T-helper 2 cell treated with Interferon-gamma antibody and Interleukin-4, amounts not matched to agents 100 ng/mL and 5 ng/mL, for 36 hours (primary cell): ENCODE measurements around the gene GPC6. TPM values are rescaled to one million over a fixed set of nuclear protein-coding genes. Genes with fewer than 3 reads are reported as not detected.

Experiments used
- intact Hi-C: fragments of 100-400 bp; cut with micrococcal nuclease; formaldehyde crosslinking; loops from one replicate; pipeline ENCODE4 v1.15.1; 2023
- total RNA-seq: library from RNA; stranded (reverse); gene quantifications from 2 replicates; pipeline ENCODE4 v1.2.3, GENCODE V29; 2022

GPC6 gene
- total RNA-seq, 1 donor from 2014 or later: not detected

DNA sequence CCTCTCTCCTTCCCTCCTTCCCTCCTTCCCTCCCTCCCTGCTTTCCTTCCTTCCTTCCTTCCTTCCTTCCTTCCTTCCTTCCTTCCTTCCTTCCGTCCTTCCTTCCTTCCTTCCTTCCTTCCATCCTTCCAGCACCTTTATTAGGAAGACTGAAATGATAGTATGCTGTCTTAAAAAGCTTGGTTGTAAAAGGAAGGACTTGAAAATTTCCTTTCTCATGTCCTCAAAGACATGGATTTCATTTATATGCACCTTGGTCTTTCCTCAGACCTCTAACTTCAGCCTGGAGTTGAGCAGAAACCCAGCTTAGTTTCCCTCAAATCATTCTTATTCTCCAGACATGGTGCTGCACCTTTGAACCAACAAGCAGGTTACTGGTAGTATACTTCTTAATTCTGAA, 141.7 kb downstream of the GPC6 start:
- intact Hi-C loops: no loop called here

DNA sequence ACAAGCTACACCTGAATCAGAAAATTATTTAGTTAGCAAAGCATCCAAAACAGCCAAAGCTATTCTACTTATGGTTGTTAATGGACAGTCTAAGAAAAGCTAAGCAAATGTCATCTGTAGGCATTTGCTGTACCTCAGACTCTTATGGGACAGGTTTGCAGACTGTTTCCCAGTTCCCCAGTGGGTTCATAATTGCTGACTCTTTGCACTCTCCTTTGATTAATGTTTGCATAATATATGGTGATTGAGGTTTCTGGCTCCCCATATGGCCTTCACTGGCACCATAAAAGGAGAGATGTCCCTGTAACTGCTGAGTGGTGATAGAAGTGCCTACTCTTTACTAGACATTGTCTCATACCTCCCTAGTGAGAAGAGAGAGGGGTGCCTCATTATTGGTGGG, 142.1 kb downstream of the GPC6 start:
- intact Hi-C loops: no loop called here

GRCh38 chr13:93372856-93373255, 146.2 kb downstream of the GPC6 start:
- intact Hi-C loops: no loop called here

DNA sequence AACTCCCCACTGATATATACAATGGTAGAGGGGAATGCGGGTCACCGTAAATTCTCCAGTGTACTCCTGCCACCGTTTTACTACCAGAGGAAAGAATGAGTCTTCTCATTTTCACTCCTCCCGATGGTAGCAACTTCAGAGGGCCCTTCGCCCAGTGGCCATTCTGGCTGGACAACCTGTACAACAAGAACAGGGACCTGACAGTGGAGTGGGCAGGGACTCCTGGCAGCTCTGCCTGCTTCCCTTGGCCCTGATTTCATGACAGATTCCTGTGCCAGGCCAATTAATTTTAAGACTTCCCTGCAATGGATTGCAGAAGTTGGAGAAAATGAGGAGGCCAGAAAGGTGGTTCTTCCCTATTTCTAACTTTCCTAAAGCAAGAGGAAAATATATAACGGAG, 148.9 kb downstream of the GPC6 start:
- intact Hi-C loops: no loop called here

GRCh38 chr13:93377196-93377595, 150.6 kb downstream of the GPC6 start:
- intact Hi-C loops: no loop called here

GRCh38 chr13:93378184-93378583, 151.6 kb downstream of the GPC6 start:
- intact Hi-C loops: no loop called here

- intact Hi-C loops: no loop called here
Observed at GRCh38 chr13:93386116-93386515, 159.5 kb downstream of the GPC6 start.

GRCh38 chr13:93388701-93389100, 162.1 kb downstream of the GPC6 start:
- intact Hi-C loops: no loop called here

GRCh38 chr13:93397619-93398018, 171.0 kb downstream of the GPC6 start:
- intact Hi-C loops: no loop called here

DNA sequence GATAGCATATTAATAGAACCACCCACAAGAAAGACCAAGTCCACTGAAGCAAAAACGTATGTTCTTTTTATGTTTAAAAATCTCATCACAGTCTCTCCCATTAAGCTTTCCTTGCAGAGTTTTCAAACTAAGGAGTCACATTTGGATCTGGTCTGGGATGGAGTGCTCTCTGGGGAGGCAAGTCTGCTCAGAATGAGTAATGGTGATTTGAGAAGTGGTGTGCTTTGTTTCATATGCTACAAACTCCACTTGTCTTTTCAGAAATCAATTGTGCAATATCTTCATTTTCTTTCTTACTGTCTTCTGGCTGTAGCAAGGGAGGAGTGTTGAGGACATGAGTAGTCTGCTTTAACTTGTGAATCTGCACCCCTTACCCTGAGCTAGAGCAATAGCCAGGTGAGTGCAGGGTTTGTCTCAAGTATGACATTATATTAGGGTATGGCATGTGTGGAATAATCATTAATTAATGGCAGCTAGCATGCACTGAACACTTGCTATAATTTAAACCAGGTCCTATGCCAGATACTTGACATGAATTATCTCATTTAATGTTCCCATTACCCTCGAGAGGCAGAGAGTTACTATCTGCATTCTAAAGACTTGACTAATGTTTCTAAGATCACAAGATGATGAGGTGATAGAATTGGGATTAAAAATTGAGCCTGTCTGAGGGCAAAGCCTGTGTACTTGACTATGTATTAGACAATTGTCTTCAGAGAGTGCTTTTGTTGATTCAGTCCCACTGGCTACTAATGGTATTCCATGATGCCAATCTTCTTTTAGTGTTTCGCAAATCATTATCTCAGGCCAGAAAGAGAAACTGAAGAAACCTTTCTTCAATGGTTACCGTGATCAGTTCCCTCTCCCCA, 171.8 kb downstream of the GPC6 start:
- intact Hi-C loops: no loop called here

- intact Hi-C loops: no loop called here
Observed at GRCh38 chr13:93399212-93399611, 172.6 kb downstream of the GPC6 start.

- intact Hi-C loops: no loop called here
Observed at GRCh38 chr13:93406136-93406535, 179.5 kb downstream of the GPC6 start.

DNA sequence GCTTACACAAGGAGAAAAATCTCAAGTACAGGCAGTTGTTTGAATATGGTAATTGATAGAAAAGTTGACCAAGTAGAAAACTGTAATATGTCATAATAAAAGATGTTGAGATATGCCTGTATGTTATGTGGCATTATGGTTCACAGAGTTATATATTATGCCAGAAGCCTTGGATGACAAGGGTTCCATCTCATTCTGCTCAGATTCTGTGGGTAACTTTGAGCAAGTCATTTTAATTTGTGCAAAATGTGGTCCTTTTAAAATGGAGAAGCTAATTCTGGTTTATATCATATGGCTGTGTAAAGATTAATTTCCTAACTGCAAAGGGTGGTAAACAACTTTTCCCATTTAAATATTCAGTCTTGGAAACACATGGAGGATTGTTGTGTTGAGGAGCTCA, 180.9 kb downstream of the GPC6 start:
- intact Hi-C loops: no loop called here

DNA sequence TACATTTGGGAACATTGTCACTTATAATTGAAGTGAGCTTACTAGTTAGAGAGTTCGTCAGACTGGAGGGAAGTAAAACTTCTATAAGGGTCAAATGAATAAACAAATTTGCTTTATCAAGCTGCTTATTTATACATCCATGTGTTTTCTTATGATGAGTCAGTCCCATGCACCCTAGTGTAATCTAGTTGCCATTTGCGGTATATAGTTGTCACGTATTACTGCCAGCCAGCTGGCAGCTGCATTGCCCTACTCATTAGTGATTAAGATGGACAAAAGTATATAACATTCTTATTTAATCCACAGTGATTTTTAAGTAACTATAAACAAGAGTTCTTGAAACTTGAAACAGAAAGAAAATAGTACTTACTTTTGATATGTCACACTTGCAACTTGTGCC, 182.4 kb downstream of the GPC6 start:
- intact Hi-C loops: no loop called here

DNA sequence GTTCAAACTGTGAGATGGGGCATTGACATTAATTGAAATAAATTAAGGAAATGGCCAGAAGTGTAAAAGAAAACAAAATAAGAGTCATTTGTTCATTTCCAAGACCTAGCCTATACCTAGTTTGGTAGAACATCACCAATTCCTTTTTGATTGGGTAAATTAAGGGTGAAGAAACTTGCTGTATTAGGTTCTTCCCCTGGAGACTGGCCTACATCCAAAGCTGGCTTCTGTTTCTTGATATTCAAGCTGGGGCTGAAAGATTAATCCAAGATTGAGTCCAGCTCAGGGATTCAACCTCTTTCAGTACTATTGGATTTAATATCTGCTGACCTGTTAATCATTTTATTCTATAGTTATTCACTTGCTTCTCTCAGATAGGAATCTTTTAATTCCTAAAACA, 183.2 kb downstream of the GPC6 start:
- intact Hi-C loops: no loop called here

DNA sequence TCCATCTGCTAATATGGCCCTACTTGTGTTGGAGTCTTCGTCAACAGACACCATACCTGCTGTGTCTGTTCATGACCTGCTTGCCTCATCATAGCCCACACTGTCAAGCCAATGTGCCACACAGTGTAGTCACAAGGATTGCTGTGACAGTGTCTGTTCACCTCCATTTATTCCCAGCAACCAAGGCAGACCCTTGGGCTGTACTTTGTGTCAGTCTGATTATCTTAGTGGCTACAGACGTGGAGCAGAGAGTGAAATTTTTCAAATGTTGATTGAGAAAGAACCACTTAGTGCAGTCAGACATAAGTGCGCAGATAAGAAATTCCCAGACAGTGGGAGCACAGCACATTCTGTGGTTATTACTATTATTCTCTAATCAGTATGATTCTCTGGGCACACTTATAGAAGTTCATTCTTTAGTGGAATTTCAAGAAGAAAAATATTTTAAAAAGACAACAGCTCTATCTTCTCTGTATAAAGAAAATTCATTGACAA, 184.6 kb downstream of the GPC6 start:
- intact Hi-C loops: no loop called here

DNA sequence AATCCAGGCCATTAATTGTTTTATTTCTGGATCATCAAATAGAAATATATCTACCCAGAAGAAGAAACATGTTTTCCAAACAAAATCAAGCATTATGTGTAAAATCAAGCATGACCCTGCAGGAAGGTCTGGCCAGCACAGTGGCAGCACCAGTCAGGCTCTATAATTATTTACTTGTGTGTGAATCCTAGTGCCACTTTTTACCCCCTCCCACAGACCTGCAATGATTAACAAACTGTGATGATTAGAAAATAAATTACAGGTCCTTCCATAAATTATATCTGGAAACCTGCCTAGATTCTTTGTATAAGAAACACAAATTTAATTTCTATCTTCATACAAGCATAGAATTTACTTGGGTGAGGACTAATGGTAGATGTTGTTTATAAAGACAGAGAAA, 186.1 kb downstream of the GPC6 start:
- intact Hi-C loops: no loop called here

GRCh38 chr13:93413972-93414717, 187.5 kb downstream of the GPC6 start:
- intact Hi-C loops: no loop called here

- intact Hi-C loops: no loop called here
Observed at GRCh38 chr13:93416736-93417355, 190.2 kb downstream of the GPC6 start.

DNA sequence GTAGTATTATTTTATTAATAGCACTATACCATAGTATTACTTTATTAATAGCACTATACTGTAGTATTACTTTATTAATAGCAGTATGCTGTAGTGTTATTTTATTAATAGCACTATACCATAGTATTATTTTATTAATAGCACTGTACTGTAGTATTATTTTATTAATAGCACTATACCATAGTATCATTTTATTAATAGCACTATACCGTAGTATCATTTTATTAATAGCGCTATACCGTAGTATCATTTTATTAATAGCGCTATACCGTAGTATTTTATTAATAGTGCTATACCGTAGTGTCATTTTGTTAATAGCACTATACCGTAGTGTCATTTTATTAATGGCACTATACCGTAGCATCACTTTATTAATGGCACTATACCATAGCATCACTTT, 191.8 kb downstream of the GPC6 start:
- intact Hi-C loops: no loop called here

DNA sequence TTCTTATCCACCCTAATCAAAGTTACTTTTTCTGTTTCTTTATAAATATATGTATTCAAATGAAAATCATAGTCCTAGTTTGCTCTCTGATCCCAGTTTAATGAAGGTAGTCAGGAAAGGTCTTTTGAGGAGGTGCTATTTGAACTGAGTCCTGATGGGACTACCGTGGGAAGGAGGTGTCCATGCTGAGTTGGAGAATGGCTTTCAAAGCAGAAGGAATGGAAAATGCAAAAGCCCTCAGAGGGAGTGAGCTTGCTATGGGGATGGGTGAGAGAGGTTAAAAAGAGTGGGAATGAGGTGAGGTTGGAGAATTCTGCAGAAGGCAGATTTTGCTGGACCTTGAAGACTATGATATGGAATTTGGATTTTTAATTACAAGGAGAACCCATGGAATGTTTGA, 193.6 kb downstream of the GPC6 start:
- intact Hi-C loops: no loop called here

- intact Hi-C loops: no loop called here
Observed at GRCh38 chr13:93420887-93421286, 194.3 kb downstream of the GPC6 start.
